M059J (cell line): ENCODE measurements around the gene GAGE12H. TPM values are rescaled to one million over a fixed set of nuclear protein-coding genes. Genes with fewer than 3 reads are reported as not detected.
"Not testable (repeated sequence)": the region's sequence is repeated elsewhere in the genome, so short reads cannot be mapped to it uniquely, and the experiment has no call there.

Source experiments
- DNase-seq: peaks from one replicate; pipeline ENCODE4 v3.0.0-alpha.2; 2012; ENCODE audit warnings: low read depth
- total RNA-seq: library from RNA; depleted of rRNA; stranded (reverse); fragments of >200 nt; shearing (Covaris generic); gene quantifications from 2 replicates; pipeline ENCODE4 v1.2.3, GENCODE V29; 2014; rRNA removed

The GAGE12H gene, protein sequence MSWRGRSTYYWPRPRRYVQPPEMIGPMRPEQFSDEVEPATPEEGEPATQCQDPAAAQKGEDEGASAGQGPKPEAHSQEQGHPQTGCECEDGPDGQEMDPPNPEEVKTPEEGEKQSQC
- total RNA-seq = not detected in 2 replicates

DNA sequence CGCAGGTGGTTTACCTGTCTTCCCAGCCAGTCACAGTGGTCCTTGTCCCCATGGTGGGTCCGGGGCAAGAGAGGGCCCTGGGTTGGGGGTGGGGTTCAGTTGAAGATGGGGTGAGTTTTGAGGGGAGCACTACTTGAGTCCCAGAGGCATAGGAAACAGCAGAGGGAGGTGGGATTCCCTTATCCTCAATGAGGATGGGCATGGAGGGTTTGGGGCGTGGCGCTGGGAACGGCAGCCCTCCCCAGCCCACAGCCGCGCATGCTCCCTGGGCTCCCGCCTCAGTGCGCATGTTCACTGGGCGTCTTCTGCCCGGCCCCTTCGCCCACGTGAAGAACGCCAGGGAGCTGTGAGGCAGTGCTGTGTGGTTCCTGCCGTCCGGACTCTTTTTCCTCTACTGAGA, at the start of gene GAGE12H:
GAGE12H (plus strand) TSS at position 301 of the 400 bp plus-strand sequence. CDS start 1,155 bp downstream, outside the sequence.
- not testable (repeated sequence) for DNase-seq

DNA sequence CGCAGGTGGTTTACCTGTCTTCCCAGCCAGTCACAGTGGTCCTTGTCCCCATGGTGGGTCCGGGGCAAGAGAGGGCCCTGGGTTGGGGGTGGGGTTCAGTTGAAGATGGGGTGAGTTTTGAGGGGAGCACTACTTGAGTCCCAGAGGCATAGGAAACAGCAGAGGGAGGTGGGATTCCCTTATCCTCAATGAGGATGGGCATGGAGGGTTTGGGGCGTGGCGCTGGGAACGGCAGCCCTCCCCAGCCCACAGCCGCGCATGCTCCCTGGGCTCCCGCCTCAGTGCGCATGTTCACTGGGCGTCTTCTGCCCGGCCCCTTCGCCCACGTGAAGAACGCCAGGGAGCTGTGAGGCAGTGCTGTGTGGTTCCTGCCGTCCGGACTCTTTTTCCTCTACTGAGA, 47.9 kb upstream of the GAGE12H start, which contains the start of gene GAGE12C:
GAGE12C (plus strand) TSS at position 301 of the 400 bp plus-strand sequence. CDS start 1,155 bp downstream, outside the sequence.
- DNase-seq = not testable (repeated sequence)

DNA sequence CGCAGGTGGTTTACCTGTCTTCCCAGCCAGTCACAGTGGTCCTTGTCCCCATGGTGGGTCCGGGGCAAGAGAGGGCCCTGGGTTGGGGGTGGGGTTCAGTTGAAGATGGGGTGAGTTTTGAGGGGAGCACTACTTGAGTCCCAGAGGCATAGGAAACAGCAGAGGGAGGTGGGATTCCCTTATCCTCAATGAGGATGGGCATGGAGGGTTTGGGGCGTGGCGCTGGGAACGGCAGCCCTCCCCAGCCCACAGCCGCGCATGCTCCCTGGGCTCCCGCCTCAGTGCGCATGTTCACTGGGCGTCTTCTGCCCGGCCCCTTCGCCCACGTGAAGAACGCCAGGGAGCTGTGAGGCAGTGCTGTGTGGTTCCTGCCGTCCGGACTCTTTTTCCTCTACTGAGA, 38.3 kb upstream of the GAGE12H start, which contains the start of gene GAGE12D:
GAGE12D (plus strand) TSS at position 301 of the 400 bp plus-strand sequence. CDS start 1,155 bp downstream, outside the sequence.
- not testable (repeated sequence) for DNase-seq

DNA sequence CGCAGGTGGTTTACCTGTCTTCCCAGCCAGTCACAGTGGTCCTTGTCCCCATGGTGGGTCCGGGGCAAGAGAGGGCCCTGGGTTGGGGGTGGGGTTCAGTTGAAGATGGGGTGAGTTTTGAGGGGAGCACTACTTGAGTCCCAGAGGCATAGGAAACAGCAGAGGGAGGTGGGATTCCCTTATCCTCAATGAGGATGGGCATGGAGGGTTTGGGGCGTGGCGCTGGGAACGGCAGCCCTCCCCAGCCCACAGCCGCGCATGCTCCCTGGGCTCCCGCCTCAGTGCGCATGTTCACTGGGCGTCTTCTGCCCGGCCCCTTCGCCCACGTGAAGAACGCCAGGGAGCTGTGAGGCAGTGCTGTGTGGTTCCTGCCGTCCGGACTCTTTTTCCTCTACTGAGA, 28.8 kb upstream of the GAGE12H start, which contains the start of gene GAGE12E:
GAGE12E (plus strand) TSS at position 301 of the 400 bp plus-strand sequence. CDS start 1,155 bp downstream, outside the sequence.
- DNase-seq = not testable (repeated sequence)

DNA sequence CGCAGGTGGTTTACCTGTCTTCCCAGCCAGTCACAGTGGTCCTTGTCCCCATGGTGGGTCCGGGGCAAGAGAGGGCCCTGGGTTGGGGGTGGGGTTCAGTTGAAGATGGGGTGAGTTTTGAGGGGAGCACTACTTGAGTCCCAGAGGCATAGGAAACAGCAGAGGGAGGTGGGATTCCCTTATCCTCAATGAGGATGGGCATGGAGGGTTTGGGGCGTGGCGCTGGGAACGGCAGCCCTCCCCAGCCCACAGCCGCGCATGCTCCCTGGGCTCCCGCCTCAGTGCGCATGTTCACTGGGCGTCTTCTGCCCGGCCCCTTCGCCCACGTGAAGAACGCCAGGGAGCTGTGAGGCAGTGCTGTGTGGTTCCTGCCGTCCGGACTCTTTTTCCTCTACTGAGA, 19.2 kb upstream of the GAGE12H start, which contains the start of gene GAGE12F:
GAGE12F (plus strand) TSS at position 301 of the 400 bp plus-strand sequence. CDS start 1,155 bp downstream, outside the sequence.
- DNase-seq = not testable (repeated sequence)

DNA sequence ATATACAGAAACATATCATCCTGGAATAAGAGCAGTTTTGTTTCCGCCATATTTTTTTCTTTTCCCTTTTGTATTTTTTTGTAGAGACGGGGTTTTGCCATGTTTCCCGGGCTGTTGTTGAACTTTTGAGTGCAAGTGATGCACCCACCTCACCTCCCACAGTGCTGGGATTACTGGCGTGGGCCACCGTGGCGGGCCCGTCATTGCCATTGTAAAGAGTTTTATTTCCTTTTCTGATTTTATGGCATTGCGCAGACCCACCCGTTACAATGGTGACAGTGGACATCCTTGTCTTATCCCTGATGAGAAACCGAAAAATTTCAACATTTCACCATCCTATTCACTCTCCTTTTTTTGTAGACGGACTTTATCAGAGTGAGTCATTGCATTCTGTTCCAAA, 11.0 kb upstream of the GAGE12H start:
- DNase-seq = not testable (repeated sequence)

DNA sequence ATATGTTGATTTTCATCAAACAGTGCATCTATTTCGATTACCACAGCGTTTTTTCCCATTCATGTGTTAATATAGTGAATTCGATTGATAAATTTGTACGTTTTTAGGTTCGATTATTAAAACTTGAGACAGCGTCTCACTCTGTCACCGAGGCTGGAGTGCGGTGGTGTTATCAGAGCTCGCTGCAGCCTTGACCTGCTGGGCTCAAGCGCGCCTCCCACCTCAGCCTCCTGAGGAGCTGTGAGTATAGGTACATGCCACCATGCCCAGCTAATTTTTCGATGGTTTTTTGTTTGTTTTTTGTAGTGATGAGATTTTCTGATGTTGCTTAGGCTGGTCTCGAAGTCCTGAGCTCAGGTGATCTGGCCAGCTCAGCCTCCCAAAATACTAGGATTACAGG, 10.6 kb upstream of the GAGE12H start:
- not testable (repeated sequence) for DNase-seq

DNA sequence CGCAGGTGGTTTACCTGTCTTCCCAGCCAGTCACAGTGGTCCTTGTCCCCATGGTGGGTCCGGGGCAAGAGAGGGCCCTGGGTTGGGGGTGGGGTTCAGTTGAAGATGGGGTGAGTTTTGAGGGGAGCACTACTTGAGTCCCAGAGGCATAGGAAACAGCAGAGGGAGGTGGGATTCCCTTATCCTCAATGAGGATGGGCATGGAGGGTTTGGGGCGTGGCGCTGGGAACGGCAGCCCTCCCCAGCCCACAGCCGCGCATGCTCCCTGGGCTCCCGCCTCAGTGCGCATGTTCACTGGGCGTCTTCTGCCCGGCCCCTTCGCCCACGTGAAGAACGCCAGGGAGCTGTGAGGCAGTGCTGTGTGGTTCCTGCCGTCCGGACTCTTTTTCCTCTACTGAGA, 9.6 kb upstream of the GAGE12H start, which contains the start of gene GAGE12G:
GAGE12G (plus strand) TSS at position 301 of the 400 bp plus-strand sequence. CDS start 1,155 bp downstream, outside the sequence.
- not testable (repeated sequence) for DNase-seq

DNA sequence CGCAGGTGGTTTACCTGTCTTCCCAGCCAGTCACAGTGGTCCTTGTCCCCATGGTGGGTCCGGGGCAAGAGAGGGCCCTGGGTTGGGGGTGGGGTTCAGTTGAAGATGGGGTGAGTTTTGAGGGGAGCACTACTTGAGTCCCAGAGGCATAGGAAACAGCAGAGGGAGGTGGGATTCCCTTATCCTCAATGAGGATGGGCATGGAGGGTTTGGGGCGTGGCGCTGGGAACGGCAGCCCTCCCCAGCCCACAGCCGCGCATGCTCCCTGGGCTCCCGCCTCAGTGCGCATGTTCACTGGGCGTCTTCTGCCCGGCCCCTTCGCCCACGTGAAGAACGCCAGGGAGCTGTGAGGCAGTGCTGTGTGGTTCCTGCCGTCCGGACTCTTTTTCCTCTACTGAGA, 9.4 kb downstream of the GAGE12H start, which contains the start of gene GAGE2A:
GAGE2A (plus strand) TSS at position 301 of the 400 bp plus-strand sequence. CDS start 1,155 bp downstream, outside the sequence.
- not testable (repeated sequence) for DNase-seq

DNA sequence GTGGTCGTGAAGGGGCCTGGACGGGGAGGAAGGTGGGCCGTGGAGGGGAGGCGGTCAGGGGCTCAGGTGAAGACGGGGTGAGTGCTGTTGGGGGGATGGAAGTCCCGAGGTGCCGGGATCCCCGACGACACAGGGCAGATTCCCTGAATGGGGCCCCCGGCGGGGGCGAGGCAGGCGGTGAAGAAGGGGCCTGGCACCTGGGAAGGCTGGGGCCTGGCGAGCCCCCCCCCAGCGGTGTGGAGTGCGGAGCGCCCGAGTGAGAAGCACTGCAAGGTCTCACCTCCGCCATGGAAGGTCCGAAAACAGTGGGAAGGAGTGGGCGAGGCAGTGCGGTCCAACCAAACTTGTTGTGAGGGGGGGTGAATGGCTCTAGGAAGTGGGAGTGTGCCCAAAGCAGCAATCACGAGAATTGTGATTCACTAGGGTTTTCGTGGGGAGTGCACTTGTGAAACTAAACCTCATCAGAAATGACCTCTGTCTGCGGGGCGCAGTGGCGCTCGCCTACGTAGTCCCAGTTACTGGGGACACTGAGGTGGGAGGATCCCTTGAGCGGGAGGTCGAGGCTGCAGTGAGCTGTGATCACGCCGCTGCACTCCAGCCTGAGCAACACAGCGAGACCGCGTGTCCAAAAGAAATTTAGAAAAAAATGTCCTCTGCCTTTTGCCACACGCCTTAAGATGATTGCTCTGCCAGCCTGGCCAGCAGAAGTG, 10.2 kb downstream of the GAGE12H start:
- not testable (repeated sequence) for DNase-seq

DNA sequence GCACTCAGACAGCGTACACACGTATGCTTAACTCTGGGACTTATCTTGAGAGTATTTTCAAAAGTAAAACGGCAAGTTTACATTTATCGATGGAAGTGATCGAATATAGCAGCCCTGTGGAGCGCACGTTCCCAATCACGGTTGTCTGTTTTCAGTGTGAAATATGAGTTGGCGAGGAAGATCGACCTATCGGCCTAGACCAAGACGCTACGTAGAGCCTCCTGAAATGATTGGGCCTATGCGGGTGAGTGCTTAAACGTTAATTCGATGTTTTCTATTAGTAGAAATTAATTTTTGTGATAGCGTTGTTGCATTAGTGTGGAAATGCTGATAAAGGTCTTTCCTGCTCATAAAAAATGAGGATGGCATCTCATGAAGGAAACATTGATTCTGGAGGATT, 10.7 kb downstream of the GAGE12H start:
- not testable (repeated sequence) for DNase-seq

DNA sequence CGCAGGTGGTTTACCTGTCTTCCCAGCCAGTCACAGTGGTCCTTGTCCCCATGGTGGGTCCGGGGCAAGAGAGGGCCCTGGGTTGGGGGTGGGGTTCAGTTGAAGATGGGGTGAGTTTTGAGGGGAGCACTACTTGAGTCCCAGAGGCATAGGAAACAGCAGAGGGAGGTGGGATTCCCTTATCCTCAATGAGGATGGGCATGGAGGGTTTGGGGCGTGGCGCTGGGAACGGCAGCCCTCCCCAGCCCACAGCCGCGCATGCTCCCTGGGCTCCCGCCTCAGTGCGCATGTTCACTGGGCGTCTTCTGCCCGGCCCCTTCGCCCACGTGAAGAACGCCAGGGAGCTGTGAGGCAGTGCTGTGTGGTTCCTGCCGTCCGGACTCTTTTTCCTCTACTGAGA, 19.0 kb downstream of the GAGE12H start, which contains the start of gene GAGE1:
GAGE1 (plus strand) TSS at position 301 of the 400 bp plus-strand sequence. CDS start 1,155 bp downstream, outside the sequence.
- not testable (repeated sequence) for DNase-seq

DNA sequence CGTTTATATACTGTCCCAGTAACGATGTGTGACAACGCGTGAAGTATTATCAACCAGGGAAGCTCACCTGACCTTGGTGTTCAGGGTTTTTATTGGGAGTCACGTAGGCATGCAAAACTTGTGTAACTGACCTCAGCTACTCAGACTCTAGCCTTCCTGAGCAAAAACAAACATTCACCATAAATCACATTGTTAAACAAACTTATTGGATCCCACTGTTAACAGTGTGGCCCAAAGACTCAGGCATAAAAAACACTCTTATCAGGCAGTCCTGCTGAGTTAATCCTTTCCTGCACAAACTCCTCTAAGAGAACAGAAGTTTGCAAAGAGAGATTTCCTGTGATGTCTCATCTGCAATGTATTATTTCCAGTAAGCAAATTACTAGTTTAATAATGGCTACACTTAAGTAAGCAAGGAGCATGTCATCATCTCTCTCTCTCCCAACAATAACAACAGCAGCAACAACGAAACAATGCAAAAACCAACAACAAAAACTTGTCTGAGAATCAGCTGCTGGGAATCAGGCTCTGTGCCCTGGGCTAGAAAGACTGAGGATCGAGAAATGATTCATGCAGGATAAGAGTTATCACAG, 31.1 kb downstream of the GAGE12H start:
- DNase-seq = no peak

DNA sequence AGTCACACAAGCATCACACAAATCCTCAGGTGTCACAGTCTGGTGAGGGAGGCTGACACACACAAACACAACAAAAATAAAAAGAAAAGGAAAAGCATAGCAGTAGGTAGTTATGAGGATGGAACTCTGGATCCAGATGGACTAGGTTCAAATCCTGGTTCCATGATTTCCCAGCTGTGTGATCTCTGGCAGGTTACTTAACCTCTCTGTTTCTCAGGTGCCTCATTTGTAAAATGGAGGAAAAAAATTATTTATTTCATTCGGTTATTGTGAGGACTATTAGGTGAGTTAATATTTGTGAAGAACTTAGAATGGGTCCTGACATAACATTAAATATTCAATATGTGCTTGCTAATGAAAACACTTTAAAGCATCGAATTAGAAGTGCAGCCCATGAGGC, 38.8 kb downstream of the GAGE12H start:
- no peak for DNase-seq

DNA sequence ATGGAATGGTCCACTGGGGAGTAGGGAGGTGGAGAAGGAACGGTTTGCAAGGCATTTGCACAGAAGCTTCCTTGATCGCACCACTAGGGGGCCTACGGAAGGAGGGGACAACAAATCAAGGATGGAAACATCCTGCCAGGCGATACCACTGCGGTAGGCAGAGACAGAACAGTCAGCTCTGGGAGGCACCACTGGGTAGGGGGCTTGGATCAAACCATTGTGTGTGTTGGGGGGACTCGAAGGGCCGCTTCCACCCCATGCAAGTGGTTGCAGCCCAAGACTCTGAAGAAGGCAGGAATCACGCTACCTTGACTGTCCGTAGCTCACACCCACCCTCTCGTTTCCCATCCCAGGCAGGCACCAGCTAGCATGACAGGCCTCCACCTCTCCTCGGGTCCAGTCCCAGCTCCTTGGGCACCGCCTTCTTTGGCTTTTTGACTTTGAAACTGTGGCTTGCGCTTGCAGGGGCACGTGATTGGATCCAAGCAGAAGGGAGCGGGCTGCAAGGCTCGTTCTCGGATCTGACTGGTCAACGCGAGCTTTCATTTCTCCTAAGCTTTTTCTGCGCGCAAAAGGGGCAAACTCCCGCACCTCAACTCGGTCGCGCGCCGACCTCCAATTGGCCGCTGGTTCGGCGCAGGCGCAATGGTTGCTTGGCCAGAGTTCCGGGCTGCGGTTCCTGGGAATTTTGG, 47.5 kb downstream of the GAGE12H start:
- DNase-seq = peak; percentile 38

Other genes starting within 250 kb of the GAGE12H start
- gene GAGE13, start 248.4 kb upstream of the GAGE12H start, total RNA-seq = not detected in 2 replicates
- gene GAGE12C, start 47.8 kb upstream of the GAGE12H start, total RNA-seq = not detected in 2 replicates
- gene GAGE12D, start 38.2 kb upstream of the GAGE12H start, total RNA-seq = not detected in 2 replicates
- gene GAGE12E, start 28.7 kb upstream of the GAGE12H start, total RNA-seq = not detected in 2 replicates
- not detected in 2 replicates for gene GAGE12F, start 19.1 kb upstream of the GAGE12H start, total RNA-seq
- not detected in 2 replicates for gene GAGE12G, start 9.5 kb upstream of the GAGE12H start, total RNA-seq
- not detected in 2 replicates for gene GAGE2A, start 9.5 kb downstream of the GAGE12H start, total RNA-seq
- gene GAGE1, start 19.1 kb downstream of the GAGE12H start, total RNA-seq = not detected in 2 replicates
- gene PAGE1, start 116.0 kb downstream of the GAGE12H start, total RNA-seq = 1.1 and 1.6 TPM in 2 replicates
- gene PAGE4, start 249.4 kb downstream of the GAGE12H start, total RNA-seq = not detected in 2 replicates